MCF 10A (cell line): ENCODE measurements around the gene MOSMO. TPM values are rescaled to one million over a fixed set of nuclear protein-coding genes. Genes with fewer than 3 reads are reported as not detected.
"Not testable (repeated sequence)": the region's sequence is repeated elsewhere in the genome, so short reads cannot be mapped to it uniquely, and the experiment has no call there.

Experiments
- BruUV-seq: library from RNA; stranded (reverse); fragments of 400-500 nt; replicated peaks from 2 replicates; lab custom pipeline; 2021; lab: Mats Ljungman, UMichigan
- CTCF ChIA-PET: fragments of 300-600 bp; sonication (Branson Sonifier 250); formaldehyde crosslinking; extraction: SDS; loops from one replicate; lab custom pipeline; 2021; ENCODE audit warnings: antibody characterized with exemption, inconsistent platforms; lab: Yijun Ruan, JAX
- POLR2A ChIA-PET: fragments of 300-600, 350-650 bp; sonication (Branson Sonifier 250); formaldehyde crosslinking; extraction: SDS; loops from one replicate; lab custom pipeline; 2020; ENCODE audit warnings: antibody characterized with exemption, inconsistent platforms; lab: Yijun Ruan, JAX
- DNase-seq: peaks from one replicate; pipeline ENCODE4 v3.0.0-alpha.2; 2018; ENCODE audit not compliant: unreplicated experiment
- H3K27ac Mint-ChIP-seq: one replicate; pipeline ENCODE4 v1.8.0; 2022; ENCODE audit warnings: mild to moderate bottlenecking, low read depth, mixed read lengths; ENCODE audit not compliant: unreplicated experiment
- H3K27me3 Mint-ChIP-seq: one replicate; pipeline ENCODE4 v1.8.0; 2022; ENCODE audit warnings: mixed read lengths; ENCODE audit not compliant: insufficient read depth, unreplicated experiment
- H3K36me3 Mint-ChIP-seq: one replicate; pipeline ENCODE4 v1.8.0; 2022; ENCODE audit warnings: mild to moderate bottlenecking, moderate library complexity, mixed read lengths; ENCODE audit not compliant: insufficient read depth, unreplicated experiment
- H3K4me1 Mint-ChIP-seq: one replicate; pipeline ENCODE4 v1.8.0; 2022; ENCODE audit warnings: mixed read lengths; ENCODE audit not compliant: insufficient read depth, unreplicated experiment
- H3K4me3 Mint-ChIP-seq: one replicate; pipeline ENCODE4 v1.8.0; 2022; ENCODE audit warnings: mild to moderate bottlenecking, moderate library complexity, mixed read lengths; ENCODE audit not compliant: unreplicated experiment
- H3K9me3 Mint-ChIP-seq: one replicate; pipeline ENCODE4 v1.8.0; 2022; ENCODE audit warnings: mixed read lengths; ENCODE audit not compliant: unreplicated experiment
- CTCF ChIP-seq: fragments of 200-600 bp; IDR thresholded peaks from one replicate; pipeline ENCODE4 v1.8.0; 2022; ENCODE audit warnings: antibody characterized with exemption, mild to moderate bottlenecking; ENCODE audit not compliant: unreplicated experiment
- intact Hi-C: fragments of 100-400 bp; cut with micrococcal nuclease; formaldehyde crosslinking; loops from 2 replicates; pipeline ENCODE4 v1.14.1; 2022
- total RNA-seq: library from RNA; stranded (reverse); gene quantifications from 2 replicates; pipeline ENCODE4 v1.2.3, GENCODE V29; 2022

MOSMO gene
- total RNA-seq, 1 experiment from 2014 or later = 16.4 TPM

- intact Hi-C loops = no loop called here
- no peaks in the 10 kb centered on the region for H3K36me3 Mint-ChIP-seq
- DNase-seq = no peak
- no TSS peak for BruUV-seq
- no peaks in the 10 kb centered on the region for H3K4me1 Mint-ChIP-seq
- peaks cover 42% of the 10 kb centered on the region for H3K27me3 Mint-ChIP-seq
- TF ChIP-seq CTCF = no peak
- peaks cover 15% of the 10 kb centered on the region for H3K9me3 Mint-ChIP-seq
- ChIA-PET POLR2A (no interaction called here), CTCF (interaction anchor here (0.6 to 0.8 kb wide), 5 partner anchors 25 to 1026 kb away, joined by 3 to 4 read pairs (median 3); no protein-coding TSS in a partner anchor)
- H3K27ac Mint-ChIP-seq = no peak overlapping the region
- H3K4me3 Mint-ChIP-seq = no peak overlapping the region
These were observed 116.0 kb downstream of the MOSMO start for GRCh38 chr16:22123759-22124490.

GRCh38 chr16:22124583-22125284, 116.8 kb downstream of the MOSMO start:
- Mint-ChIP-seq H3K27ac (no peak overlapping the region), H3K27me3 (peaks cover 51% of the 10 kb centered on the region), H3K4me3 (no peak overlapping the region), H3K9me3 (peaks cover 15% of the 10 kb centered on the region), H3K36me3 (no peaks in the 10 kb centered on the region), H3K4me1 (no peaks in the 10 kb centered on the region)
- DNase-seq = no peak
- BruUV-seq = no TSS peak
- ChIA-PET POLR2A (no interaction called here), CTCF (interaction anchor here (0.6 to 0.8 kb wide), 4 partner anchors 25 to 1026 kb away, joined by 3 to 4 read pairs (median 3); no protein-coding TSS in a partner anchor)
- TF ChIP-seq CTCF = no peak
- intact Hi-C loops = no loop called here

GRCh38 chr16:22126037-22126558, 118.2 kb downstream of the MOSMO start:
- ChIA-PET CTCF (no interaction called here), POLR2A (no interaction called here)
- Mint-ChIP-seq H3K9me3 (peaks cover 15% of the 10 kb centered on the region), H3K27ac (no peak overlapping the region), H3K4me1 (no peaks in the 10 kb centered on the region), H3K36me3 (no peaks in the 10 kb centered on the region), H3K4me3 (no peak overlapping the region), H3K27me3 (peaks cover 46% of the 10 kb centered on the region)
- TF ChIP-seq CTCF = no peak
- BruUV-seq = no TSS peak
- intact Hi-C loops = no loop called here
- DNase-seq = no peak

GRCh38 chr16:22128537-22128936, 120.6 kb downstream of the MOSMO start:
- DNase-seq, BruUV-seq, H3K27ac Mint-ChIP-seq, H3K9me3 Mint-ChIP-seq, intact Hi-C loops, POLR2A ChIA-PET, H3K4me1 Mint-ChIP-seq, H3K4me3 Mint-ChIP-seq, H3K36me3 Mint-ChIP-seq, CTCF ChIA-PET: not testable (repeated sequence)
- H3K27me3 Mint-ChIP-seq = peaks cover 28% of the 10 kb centered on the region
